ENCODE data around the gene CLDN34.

DNA sequence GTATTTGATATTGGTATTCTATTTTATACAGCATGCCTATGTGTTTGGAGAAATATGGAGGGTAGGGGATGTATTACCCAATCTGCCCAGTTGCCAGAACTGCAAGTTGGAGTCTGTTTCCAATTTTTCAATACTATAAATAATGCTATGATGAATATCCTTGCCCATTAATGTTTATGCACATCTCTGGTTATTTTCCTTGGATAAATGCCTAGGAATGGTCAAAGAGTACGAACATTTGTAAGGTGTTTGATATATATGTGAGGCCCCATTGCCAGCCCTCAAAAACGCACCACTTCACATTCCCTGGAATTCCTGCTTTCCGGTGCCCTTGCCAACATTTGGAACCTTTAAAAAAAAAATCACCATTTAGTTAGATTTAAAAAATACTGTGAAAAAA lies 34.3 kb downstream of the CLDN34 start:
- no peak for TF ChIP-seq POLR2A (IDR thresholded peaks at IDR 0.05)
- TF ChIP-seq, protein P1, sequence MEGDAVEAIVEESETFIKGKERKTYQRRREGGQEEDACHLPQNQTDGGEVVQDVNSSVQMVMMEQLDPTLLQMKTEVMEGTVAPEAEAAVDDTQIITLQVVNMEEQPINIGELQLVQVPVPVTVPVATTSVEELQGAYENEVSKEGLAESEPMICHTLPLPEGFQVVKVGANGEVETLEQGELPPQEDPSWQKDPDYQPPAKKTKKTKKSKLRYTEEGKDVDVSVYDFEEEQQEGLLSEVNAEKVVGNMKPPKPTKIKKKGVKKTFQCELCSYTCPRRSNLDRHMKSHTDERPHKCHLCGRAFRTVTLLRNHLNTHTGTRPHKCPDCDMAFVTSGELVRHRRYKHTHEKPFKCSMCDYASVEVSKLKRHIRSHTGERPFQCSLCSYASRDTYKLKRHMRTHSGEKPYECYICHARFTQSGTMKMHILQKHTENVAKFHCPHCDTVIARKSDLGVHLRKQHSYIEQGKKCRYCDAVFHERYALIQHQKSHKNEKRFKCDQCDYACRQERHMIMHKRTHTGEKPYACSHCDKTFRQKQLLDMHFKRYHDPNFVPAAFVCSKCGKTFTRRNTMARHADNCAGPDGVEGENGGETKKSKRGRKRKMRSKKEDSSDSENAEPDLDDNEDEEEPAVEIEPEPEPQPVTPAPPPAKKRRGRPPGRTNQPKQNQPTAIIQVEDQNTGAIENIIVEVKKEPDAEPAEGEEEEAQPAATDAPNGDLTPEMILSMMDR (IDR thresholded peaks at IDR 0.05) = no peak
